HEK293T (cell line): ENCODE measurements around the gene C6.

Source experiments
- CTCF ChIA-PET: fragments of 350-600 bp; formaldehyde crosslinking; extraction: SDS; loops from one replicate; lab custom pipeline; 2021; ENCODE audit warnings: antibody characterized with exemption, inconsistent platforms; lab: Yijun Ruan, JAX
- POLR2A ChIA-PET: fragments of 350-600 bp; formaldehyde crosslinking; extraction: SDS; loops from one replicate; lab custom pipeline; 2020; ENCODE audit warnings: antibody characterized with exemption, inconsistent platforms; lab: Yijun Ruan, JAX
- DNase-seq: peaks from one replicate; pipeline ENCODE4 v3.0.0; 2012; ENCODE audit warnings: mixed read lengths; ENCODE audit errors: extremely low spot score
- ARNT ChIP-seq: fragments of 450-650 bp; IDR thresholded peaks from 2 replicates; pipeline ENCODE4 v1.6.1; 2017; ENCODE audit warnings: mild to moderate bottlenecking
- BHLHE40 ChIP-seq: fragments of 450-650 bp; IDR thresholded peaks from 2 replicates; pipeline ENCODE4 v1.6.1; 2016; ENCODE audit warnings: mild to moderate bottlenecking, moderate library complexity, borderline replicate concordance
- CTBP1 ChIP-seq: fragments of 450-650 bp; IDR thresholded peaks from 2 replicates; pipeline ENCODE4 v1.6.1; 2016; ENCODE audit warnings: borderline replicate concordance
- ELF4 ChIP-seq: fragments of 450-650 bp; IDR thresholded peaks from 2 replicates; pipeline ENCODE4 v1.6.1; 2017; ENCODE audit warnings: antibody characterized with exemption
- FOXA1 ChIP-seq: fragments of 450-650 bp; IDR thresholded peaks from 2 replicates; pipeline ENCODE4 v1.6.1; 2016; ENCODE audit warnings: mild to moderate bottlenecking
- FOXK2 ChIP-seq: fragments of 450-650 bp; IDR thresholded peaks from 2 replicates; pipeline ENCODE4 v1.6.1; 2016; ENCODE audit warnings: mild to moderate bottlenecking
- FOXM1 ChIP-seq: fragments of 450-650 bp; IDR thresholded peaks from 2 replicates; pipeline ENCODE4 v1.6.1; 2017; ENCODE audit warnings: mild to moderate bottlenecking, borderline replicate concordance
- HDGF ChIP-seq: fragments of 450-650 bp; IDR thresholded peaks from 2 replicates; pipeline ENCODE4 v1.6.1; 2017; ENCODE audit warnings: antibody characterized with exemption, borderline replicate concordance
- L3MBTL2 ChIP-seq: fragments of 450-650 bp; conservative IDR thresholded peaks from 2 replicates; pipeline ENCODE4 v1.6.1; 2016; ENCODE audit warnings: mild to moderate bottlenecking
- LEF1 ChIP-seq: fragments of 450-650 bp; IDR thresholded peaks from 2 replicates; pipeline ENCODE4 v1.6.1; 2017; ENCODE audit warnings: mild to moderate bottlenecking, borderline replicate concordance
- NFRKB ChIP-seq: fragments of 450-650 bp; IDR thresholded peaks from 2 replicates; pipeline ENCODE4 v1.6.1; 2016; ENCODE audit warnings: mild to moderate bottlenecking, moderate library complexity
- PKNOX1 ChIP-seq: fragments of 450-650 bp; IDR thresholded peaks from 2 replicates; pipeline ENCODE4 v1.6.1; 2016
- SP1 ChIP-seq: fragments of 450-650 bp; IDR thresholded peaks from 2 replicates; pipeline ENCODE4 v1.6.1; 2017
- SUZ12 ChIP-seq: fragments of 450-650 bp; IDR thresholded peaks from 2 replicates; pipeline ENCODE4 v1.6.1; 2016; ENCODE audit warnings: mild to moderate bottlenecking
- TARDBP ChIP-seq: fragments of 450-650 bp; IDR thresholded peaks from 2 replicates; pipeline ENCODE4 v1.6.1; 2016
- ZNF384 ChIP-seq: fragments of 450-650 bp; IDR thresholded peaks from 2 replicates; pipeline ENCODE4 v1.6.1; 2016

Gene C6

GRCh38 chr5:41094871-41095270 is 118.5 kb downstream of the C6 start:
- ChIA-PET CTCF (no interaction called here), POLR2A (no interaction called here)
- DNase-seq: no peak
- TF ChIP-seq FOXM1 (no peak), CTBP1 (no peak), NFRKB (no peak), FOXK2 (no peak), ELF4 (no peak), SP1 (no peak)

- POLR2A ChIA-PET: no interaction called here
- CTCF ChIA-PET: no interaction called here
- TF ChIP-seq SUZ12: no peak
- TF ChIP-seq SP1: no peak
- TF ChIP-seq FOXA1: no peak
- no peak for TF ChIP-seq ARNT
- TF ChIP-seq CTBP1: no peak
- no peak for TF ChIP-seq FOXK2
- no peak for TF ChIP-seq L3MBTL2
- no peak for TF ChIP-seq ELF4
- no peak for TF ChIP-seq FOXM1
- TF ChIP-seq NFRKB: no peak
- TF ChIP-seq HDGF: no peak
- TF ChIP-seq PKNOX1: no peak
- no peak for TF ChIP-seq TARDBP
- no peak for TF ChIP-seq ZNF384
- TF ChIP-seq BHLHE40: no peak
- no peak for TF ChIP-seq LEF1
- no peak for DNase-seq
Measured at GRCh38 chr5:41093803-41094202, 119.5 kb downstream of the C6 start.
